22Rv1 (cell line): ENCODE measurements around the gene PCDHGA2.
"Not testable (repeated sequence)": the region's sequence is repeated elsewhere in the genome, so short reads cannot be mapped to it uniquely, and the experiment has no call there.

Experiments used
- ZFX ChIP-seq: fragments of 450-650 bp; IDR thresholded peaks from 2 replicates; pipeline ENCODE4 v1.6.1; 2017; ENCODE audit warnings: antibody characterized with exemption, borderline replicate concordance
- TF ChIP-seq, protein P1 (sequence below): fragments of 450-650 bp; IDR thresholded peaks from 2 replicates; pipeline ENCODE4 v1.5.1; 2017; ENCODE audit warnings: mild to moderate bottlenecking

DNA sequence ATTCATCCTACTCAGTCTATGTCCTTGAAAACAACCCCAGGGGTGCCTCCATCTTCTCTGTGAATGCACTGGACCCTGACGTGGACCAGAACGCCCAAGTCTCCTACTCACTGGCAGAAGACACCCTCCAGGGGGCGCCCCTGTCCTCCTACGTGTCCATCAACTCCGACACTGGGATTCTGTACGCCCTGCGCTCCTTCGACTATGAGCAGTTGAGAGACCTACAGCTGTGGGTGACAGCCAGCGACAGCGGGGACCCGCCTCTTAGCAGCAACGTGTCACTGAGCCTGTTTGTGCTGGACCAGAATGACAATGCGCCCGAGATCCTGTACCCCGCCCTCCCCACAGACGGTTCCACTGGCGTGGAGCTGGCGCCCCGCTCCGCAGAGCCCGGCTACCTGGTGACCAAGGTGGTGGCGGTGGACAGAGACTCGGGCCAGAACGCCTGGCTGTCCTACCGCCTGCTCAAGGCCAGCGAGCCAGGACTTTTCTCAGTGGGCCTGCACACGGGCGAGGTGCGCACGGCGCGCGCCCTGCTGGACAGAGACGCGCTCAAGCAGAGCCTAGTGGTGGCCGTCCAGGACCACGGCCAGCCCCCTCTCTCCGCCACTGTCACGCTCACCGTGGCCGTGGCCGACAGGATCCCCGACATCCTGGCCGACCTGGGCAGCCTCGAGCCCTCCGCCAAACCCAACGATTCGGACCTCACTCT is 37.0 kb downstream of the PCDHGA2 start:
- TF ChIP-seq, protein P1, sequence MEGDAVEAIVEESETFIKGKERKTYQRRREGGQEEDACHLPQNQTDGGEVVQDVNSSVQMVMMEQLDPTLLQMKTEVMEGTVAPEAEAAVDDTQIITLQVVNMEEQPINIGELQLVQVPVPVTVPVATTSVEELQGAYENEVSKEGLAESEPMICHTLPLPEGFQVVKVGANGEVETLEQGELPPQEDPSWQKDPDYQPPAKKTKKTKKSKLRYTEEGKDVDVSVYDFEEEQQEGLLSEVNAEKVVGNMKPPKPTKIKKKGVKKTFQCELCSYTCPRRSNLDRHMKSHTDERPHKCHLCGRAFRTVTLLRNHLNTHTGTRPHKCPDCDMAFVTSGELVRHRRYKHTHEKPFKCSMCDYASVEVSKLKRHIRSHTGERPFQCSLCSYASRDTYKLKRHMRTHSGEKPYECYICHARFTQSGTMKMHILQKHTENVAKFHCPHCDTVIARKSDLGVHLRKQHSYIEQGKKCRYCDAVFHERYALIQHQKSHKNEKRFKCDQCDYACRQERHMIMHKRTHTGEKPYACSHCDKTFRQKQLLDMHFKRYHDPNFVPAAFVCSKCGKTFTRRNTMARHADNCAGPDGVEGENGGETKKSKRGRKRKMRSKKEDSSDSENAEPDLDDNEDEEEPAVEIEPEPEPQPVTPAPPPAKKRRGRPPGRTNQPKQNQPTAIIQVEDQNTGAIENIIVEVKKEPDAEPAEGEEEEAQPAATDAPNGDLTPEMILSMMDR: peak; percentile 28
- not testable (repeated sequence) for TF ChIP-seq ZFX
